EL (cell line): ENCODE data around the gene BSDC1.

ENCODE experiments used
- DNase-seq: peaks from one replicate; pipeline ENCODE4 v3.0.0-alpha.2; 2016

BSDC1 gene

GRCh38 chr1:32335535-32335789 lies 58.8 kb downstream of the BSDC1 start:
- no peak for DNase-seq

- peak; percentile 51 for DNase-seq
Measured at GRCh38 chr1:32334864-32335534, 59.2 kb downstream of the BSDC1 start.

- no peak for DNase-seq
Measured at GRCh38 chr1:32334274-32334861, 59.9 kb downstream of the BSDC1 start.

GRCh38 chr1:32333251-32333963 lies 60.8 kb downstream of the BSDC1 start:
- no peak for DNase-seq

GRCh38 chr1:32332290-32333079 lies 61.8 kb downstream of the BSDC1 start:
- no peak for DNase-seq

GRCh38 chr1:32331549-32331948 lies 62.7 kb downstream of the BSDC1 start:
- DNase-seq = no peak

- no peak for DNase-seq
Measured at GRCh38 chr1:32330558-32331151, 63.6 kb downstream of the BSDC1 start.

GRCh38 chr1:32329931-32330466 lies 64.2 kb downstream of the BSDC1 start:
- no peak for DNase-seq

GRCh38 chr1:32327204-32327603 lies 67.0 kb downstream of the BSDC1 start:
- DNase-seq = no peak

- DNase-seq = no peak
Measured at GRCh38 chr1:32321712-32322291, 72.4 kb downstream of the BSDC1 start.

- DNase-seq = no peak
Measured at GRCh38 chr1:32318127-32318869, 75.9 kb downstream of the BSDC1 start.

- no peak for DNase-seq
Measured at GRCh38 chr1:32316903-32317277, 77.4 kb downstream of the BSDC1 start.
